Endothelial cell (in vitro differentiated cells): ENCODE data around the gene SYAP1. TPM values are rescaled to one million over a fixed set of nuclear protein-coding genes. Genes with fewer than 3 reads are reported as not detected.

Experiments used
- DNase-seq: peaks from one replicate; pipeline ENCODE4 v3.0.0; 2021; ENCODE audit warnings: low spot score
- H3K27ac Mint-ChIP-seq: one replicate; pipeline ENCODE4 v1.8.0; 2021; ENCODE audit warnings: mixed read lengths, inconsistent platforms; ENCODE audit not compliant: unreplicated experiment
- H3K27me3 Mint-ChIP-seq: one replicate; pipeline ENCODE4 v1.8.0; 2021; ENCODE audit warnings: mild to moderate bottlenecking, moderate library complexity, mixed read lengths, inconsistent platforms; ENCODE audit not compliant: unreplicated experiment
- H3K36me3 Mint-ChIP-seq: one replicate; pipeline ENCODE4 v1.8.0; 2021; ENCODE audit warnings: mild to moderate bottlenecking, low read depth, mixed read lengths, inconsistent platforms; ENCODE audit not compliant: unreplicated experiment
- H3K4me1 Mint-ChIP-seq: one replicate; pipeline ENCODE4 v1.8.0; 2021; ENCODE audit warnings: mild to moderate bottlenecking, mixed read lengths, inconsistent platforms; ENCODE audit not compliant: unreplicated experiment
- H3K4me3 Mint-ChIP-seq: one replicate; pipeline ENCODE4 v1.8.0; 2021; ENCODE audit warnings: mild to moderate bottlenecking, mixed read lengths, inconsistent platforms; ENCODE audit not compliant: unreplicated experiment
- H3K9me3 Mint-ChIP-seq: one replicate; pipeline ENCODE4 v1.8.0; 2021; ENCODE audit warnings: mixed read lengths, inconsistent platforms; ENCODE audit not compliant: unreplicated experiment
- total RNA-seq: library from RNA; stranded (reverse); fragmentation: NEBNext Ultra II Directional; extraction: Animal tissue kit (Norgen Biotek cat#: 25700); gene quantifications from one replicate; pipeline ENCODE4 v1.2.1, GENCODE V29; 2021; ENCODE audit not compliant: unreplicated experiment
- TF ChIP-seq, protein P1 (sequence below): fragments of 200-600 bp; sonication (generic); IDR thresholded peaks from one replicate; pipeline ENCODE4 v1.5.0; 2021; ENCODE audit warnings: antibody characterized with exemption; ENCODE audit not compliant: unreplicated experiment

SYAP1 gene
- total RNA-seq, 1 donor from 2014 or later, result 18.8 TPM

DNA sequence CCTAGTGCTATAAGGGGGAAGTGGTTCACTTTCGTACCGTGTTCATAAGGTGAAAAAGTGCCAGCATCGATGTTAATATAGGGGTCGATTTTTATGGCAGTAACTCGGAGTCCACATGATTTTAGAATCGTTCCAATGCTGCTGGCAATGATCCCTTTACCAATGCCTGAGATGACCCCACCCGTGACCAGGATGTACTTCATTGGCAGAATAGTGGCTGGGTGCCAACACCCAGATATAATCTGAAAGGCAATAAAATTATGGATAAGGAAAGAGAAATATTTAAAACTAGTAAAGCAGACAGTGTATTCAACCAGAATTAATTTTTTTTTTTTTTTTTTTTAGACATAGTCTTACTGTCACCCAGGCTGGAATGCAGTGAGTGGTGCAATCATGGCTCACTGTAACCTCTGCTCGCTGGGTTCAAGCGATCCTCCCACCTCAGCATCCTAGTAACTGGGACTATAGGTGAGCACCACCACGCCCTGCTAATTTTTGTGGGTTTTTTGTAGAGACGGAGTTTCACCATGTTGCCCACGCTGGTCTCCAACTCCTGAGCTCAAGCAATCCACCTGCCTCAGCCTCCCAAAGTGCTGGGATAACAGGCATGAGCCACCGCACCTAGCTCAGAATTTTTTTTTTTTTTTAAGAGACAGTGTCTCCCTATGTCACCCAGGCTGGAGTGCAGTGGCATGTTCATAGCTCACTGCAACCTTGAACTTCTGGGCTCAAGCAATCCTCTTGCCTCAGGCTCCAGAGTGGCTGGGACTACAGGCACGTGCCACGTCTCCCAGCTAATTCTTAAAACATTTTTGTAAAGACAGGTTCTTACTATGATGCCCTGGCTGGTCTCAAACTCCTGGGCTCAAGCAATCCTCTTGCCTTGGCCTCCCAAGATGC is 16.5 kb upstream of the SYAP1 start:
- Mint-ChIP-seq H3K4me1 (no peaks in the 10 kb centered on the region), H3K27ac (no peak overlapping the region), H3K27me3 (no peaks in the 10 kb centered on the region), H3K4me3 (no peak overlapping the region), H3K36me3 (peaks cover 12% of the 10 kb centered on the region), H3K9me3 (no peaks in the 10 kb centered on the region)
- TF ChIP-seq, protein P1, sequence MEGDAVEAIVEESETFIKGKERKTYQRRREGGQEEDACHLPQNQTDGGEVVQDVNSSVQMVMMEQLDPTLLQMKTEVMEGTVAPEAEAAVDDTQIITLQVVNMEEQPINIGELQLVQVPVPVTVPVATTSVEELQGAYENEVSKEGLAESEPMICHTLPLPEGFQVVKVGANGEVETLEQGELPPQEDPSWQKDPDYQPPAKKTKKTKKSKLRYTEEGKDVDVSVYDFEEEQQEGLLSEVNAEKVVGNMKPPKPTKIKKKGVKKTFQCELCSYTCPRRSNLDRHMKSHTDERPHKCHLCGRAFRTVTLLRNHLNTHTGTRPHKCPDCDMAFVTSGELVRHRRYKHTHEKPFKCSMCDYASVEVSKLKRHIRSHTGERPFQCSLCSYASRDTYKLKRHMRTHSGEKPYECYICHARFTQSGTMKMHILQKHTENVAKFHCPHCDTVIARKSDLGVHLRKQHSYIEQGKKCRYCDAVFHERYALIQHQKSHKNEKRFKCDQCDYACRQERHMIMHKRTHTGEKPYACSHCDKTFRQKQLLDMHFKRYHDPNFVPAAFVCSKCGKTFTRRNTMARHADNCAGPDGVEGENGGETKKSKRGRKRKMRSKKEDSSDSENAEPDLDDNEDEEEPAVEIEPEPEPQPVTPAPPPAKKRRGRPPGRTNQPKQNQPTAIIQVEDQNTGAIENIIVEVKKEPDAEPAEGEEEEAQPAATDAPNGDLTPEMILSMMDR, result no peak
- DNase-seq, result no peak

DNA sequence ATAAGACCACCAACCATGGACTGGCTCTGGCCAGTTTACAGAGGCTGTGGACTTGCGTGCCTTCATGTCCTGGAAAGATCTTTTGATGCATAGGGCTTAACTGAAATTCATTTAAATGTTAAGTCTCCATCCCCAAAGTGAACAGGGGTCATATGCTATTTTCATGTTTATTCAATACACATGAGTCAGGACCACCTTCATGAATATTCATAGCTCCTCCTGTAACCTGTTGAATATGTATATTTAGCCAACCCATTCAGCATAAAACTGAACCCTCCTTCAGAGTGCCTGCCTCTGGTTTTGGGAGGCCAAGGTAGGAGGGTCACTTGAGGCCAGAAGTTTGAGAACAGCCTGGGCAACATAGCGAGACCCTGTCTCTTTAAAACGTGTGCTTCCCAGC is 14.0 kb upstream of the SYAP1 start:
- H3K4me3 Mint-ChIP-seq, result no peak overlapping the region
- no peak for DNase-seq
- peaks cover 9% of the 10 kb centered on the region for H3K36me3 Mint-ChIP-seq
- H3K4me1 Mint-ChIP-seq, result no peaks in the 10 kb centered on the region
- no peaks in the 10 kb centered on the region for H3K9me3 Mint-ChIP-seq
- H3K27me3 Mint-ChIP-seq, result no peaks in the 10 kb centered on the region
- TF ChIP-seq, protein P1, result no peak
- no peak overlapping the region for H3K27ac Mint-ChIP-seq

DNA sequence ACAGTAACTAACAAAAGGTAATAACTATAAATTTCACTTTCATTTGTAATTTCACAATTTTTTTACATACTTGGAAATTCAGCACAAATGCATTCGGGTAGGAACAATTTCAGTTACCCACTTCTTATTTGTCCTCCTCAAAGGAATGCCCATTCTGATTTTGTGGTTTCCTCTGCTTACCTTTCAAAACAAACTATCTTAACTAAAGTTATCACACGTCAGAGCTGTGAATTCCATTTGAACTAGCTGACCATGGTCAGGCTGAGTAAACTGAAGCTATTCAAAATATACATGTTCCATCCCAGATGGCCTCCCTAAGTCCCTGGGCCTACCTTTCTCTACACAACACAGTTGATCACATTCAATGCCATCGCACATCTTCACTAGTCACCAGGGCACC is 11.4 kb upstream of the SYAP1 start:
- peaks cover 8% of the 10 kb centered on the region for H3K4me1 Mint-ChIP-seq
- DNase-seq, result no peak
- H3K27me3 Mint-ChIP-seq, result no peaks in the 10 kb centered on the region
- no peak overlapping the region for H3K27ac Mint-ChIP-seq
- no peaks in the 10 kb centered on the region for H3K9me3 Mint-ChIP-seq
- peaks cover 4% of the 10 kb centered on the region for H3K36me3 Mint-ChIP-seq
- H3K4me3 Mint-ChIP-seq, result no peak overlapping the region
- TF ChIP-seq, protein P1, result no peak

DNA sequence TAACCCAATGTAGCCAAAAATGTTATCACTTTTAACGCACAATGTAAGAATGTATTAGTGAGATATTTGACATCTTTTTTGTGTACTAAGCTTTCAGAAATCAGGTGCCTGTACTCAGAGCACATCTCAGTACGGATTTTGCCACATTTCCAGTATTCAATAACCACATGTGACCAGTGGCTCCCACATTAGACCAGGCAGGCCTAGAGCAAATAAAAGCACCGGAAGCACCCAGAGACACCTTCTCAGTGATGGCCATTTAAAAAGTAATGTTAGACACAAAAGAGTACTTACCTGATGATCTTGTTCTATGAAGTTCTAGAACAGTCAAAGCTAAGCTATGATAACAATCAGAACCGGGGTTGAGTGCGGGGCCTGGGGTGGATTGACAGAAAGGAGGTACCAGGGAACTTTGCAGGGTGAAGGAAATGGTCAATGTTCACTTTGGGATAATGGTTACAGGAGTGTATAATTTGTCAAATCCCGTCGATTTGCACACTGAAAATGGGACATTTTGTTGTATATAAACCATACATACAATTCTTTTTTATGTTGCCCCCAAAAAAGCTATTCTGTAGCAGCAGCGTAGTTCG is 8.1 kb upstream of the SYAP1 start:
- peaks cover 10% of the 10 kb centered on the region for H3K4me1 Mint-ChIP-seq
- DNase-seq, result no peak
- H3K27me3 Mint-ChIP-seq, result no peaks in the 10 kb centered on the region

More for the DNA sequence above, 8.1 kb upstream of the SYAP1 start:
- H3K36me3 Mint-ChIP-seq, result no peaks in the 10 kb centered on the region
- TF ChIP-seq, protein P1, result no peak
- H3K4me3 Mint-ChIP-seq, result peak overlapping the region; percentile 92
- H3K9me3 Mint-ChIP-seq, result no peaks in the 10 kb centered on the region
- H3K27ac Mint-ChIP-seq, result peak overlapping the region; percentile 88
